Epidermal melanocyte (primary cell): ENCODE data around the gene GALNT1.

Source experiments
- DNase-seq: peaks from one replicate; pipeline ENCODE4 v3.0.0; 2011; ENCODE audit warnings: low spot score; ENCODE audit not compliant: insufficient read length

The GALNT1 gene

DNA sequence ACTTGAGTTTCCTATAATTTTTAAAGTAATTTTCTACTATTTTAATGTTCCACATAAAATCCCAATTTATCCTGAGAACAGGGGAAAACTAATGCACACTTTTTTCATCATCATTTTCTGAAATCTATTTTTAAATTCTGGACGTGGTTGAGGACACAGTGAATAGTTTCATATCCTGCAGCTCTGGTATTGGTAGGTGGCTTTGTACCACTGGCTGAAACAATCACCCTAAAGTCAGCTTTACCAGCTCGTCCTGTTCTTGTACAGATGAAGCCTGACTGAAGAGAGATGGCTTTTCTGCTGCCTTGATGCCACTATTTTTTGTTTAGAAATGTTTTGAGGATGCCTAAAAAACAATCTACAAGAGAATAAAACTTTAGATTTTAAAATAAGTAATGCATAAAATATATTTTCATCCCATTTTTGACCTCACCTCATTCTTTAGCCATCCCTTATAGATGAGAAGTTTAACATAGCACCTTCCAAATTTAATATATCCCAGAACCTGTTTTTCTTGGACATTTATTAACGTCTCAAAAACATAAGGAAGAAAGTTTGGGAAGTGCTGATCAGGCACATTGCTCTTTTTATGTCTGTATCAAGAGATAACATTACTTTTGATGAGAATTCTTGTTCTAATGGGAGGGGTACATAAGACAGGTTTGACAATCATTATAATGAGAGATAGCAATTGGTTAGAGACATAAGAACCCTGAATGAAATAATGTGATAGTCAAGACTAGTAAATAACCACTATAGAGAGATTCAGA, 80.9 kb downstream of the GALNT1 start:
- no peak for DNase-seq

DNA sequence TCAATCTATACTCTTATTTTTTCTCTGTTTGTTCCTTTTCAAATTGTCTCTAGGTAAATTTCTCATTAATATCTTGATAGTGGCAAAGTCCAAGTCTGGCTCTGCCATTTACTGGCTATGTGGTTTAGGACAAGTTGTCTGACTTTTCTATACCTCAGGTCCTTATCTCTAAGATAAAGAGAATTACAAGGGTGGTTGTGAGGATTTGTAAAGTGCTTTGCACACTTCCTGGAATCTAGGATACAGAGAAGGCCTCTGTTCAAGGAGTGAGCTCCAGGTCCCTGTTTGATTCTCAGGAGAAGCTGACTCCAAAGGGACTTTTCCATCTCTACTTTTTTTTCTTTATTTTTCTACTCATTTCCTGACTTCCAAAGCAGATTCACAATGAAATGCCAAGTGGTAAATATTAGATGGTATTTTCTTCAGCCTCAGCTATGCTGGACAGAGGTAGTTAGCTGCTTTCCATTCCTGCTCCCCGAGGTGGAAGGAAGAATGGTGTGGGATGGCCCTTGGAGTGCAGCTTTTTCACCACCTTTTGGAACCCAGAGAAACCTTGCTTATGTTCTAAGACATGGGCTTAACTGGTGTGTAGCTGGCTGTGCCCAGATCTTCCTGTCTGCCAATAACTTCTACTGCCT, 90.5 kb downstream of the GALNT1 start:
- no peak for DNase-seq

DNA sequence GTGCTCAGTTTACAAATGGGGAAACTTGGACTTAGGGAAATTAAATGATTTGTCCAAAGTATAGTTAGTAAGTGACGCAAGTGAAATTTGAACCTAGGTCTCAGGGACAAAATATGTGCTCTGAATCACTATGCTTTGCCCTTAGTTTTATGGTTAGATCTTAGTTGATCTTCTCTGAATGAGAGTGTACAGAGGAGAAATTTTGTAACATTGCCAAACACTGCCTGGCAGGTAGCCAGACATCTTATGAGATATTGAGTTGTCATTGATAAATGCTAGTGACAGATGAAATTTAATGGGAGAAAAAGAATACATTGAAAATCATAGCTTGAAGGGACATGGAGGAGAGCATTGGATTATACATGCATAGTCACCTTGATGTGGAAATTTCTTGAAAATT, 91.4 kb downstream of the GALNT1 start:
- DNase-seq: no peak

DNA sequence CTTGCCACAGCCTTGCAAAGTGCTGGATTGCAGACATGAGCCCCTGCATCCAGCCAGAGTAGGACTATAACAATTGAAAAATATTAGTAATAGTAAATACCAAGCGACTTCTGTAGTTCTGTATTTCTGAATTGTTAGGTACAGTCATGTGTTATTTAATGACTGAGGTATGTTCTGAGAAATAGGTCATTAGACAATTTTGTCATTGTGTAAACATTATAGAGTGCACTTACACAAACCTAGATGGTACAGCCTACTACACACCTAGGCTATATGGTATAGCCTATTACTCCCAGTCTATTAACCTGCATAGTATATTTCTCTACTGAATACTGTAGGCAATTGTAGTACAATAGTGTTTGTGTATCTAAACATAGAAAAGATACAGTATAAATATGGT, 92.1 kb downstream of the GALNT1 start:
- DNase-seq: no peak

DNA sequence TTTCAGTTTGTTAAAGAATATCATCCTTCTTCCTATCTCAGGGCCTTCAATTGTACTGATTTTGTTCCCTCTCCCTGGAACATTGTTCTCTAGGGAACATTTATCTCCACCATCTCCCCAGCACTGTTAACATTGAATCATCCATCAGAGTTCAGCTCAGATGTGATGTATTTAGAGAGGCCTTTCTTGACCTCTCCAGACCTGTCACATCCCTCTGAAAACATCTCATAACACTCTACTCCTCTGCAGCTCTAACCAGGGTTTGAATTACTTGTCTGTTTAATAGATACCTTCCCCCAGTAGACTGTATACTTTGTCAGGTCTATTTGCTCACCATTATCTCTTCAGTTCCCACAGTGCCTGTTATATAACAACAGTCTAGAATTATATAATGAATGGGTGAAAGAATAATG, 98.6 kb downstream of the GALNT1 start:
- no peak for DNase-seq

DNA sequence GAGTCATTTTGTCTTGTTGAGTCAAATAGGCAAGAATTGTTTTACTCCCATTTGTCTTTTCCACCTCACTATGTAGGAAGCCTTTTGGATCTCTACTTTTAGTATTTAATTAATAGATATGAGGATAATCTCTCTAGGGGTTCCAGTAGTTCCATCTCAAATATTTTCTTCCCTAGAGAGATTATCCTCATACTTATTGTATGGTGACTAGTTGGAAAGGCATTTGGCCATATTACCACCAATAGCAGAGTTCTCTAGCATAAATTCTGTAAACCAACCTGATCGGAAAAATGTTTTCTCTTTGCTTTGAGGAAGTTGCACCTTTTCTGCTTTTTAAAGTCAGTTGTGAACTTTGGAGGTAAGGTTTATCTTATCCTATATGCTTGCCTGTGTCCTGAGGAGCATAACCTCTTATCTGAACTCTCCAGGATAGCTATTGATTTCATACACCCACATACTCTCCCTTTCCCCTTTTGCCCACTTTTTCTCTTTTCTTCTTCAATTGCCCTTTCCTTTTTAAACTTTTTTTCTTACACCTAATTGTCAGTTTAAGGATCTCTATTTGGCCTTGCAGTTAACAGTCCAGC, 100.8 kb downstream of the GALNT1 start:
- no peak for DNase-seq

DNA sequence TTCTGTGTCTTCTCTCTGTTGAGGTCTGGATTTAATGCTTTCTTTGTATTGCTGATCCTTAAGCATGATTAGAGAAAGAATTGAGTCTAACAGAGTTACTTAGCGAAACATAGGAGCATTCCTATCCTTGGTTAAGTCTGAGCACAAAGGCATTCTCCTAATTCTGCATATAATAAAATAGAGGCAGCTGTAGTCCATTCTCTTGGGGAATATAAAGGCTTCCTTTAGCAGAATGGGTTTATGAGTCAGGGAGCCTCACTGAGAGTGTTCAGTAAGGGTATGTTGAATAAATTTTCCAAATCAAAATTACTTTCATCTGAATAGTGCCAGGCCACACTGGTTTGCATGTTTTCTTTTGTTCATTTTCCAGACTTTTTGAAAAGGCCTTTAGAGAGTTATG, 101.5 kb downstream of the GALNT1 start:
- peak; percentile 16 for DNase-seq

DNA sequence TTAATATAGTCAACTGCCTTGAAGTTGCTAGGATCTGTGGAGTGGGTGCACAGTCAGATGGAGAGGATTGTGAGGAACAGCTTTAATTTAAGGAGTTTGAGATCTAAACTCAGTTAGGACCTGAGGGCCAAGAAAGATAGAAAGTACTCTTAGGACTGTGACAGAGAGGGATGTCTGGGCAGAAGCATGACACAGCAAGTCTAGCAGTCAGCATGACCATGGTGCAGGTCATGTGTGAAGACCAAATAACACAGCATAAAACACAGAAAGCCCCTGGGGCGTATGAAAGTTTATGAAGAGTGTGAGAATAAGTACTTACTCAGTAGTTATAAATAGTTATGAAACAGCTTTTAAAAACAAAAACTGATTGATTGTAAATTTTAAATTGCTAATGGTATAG, 107.2 kb downstream of the GALNT1 start:
- peak; percentile 38 for DNase-seq

DNA sequence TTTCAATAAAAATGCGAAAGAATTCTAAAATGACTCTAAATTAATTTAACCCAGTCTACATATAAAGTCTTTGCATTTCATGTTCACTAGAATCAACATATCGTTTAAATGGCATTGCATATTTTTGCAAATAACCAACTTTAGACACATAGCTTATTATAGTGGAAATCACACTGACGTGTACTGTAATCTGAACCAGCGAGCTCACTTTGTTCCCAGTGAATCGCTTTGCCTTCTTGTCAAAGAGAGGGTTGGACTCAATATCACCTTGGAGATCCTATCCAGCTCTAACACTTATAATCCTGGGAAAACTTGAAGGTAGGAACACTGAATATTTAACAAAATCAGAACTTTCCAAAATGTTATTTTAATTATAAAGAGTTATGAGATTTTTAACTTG, 108.2 kb downstream of the GALNT1 start:
- no peak for DNase-seq

DNA sequence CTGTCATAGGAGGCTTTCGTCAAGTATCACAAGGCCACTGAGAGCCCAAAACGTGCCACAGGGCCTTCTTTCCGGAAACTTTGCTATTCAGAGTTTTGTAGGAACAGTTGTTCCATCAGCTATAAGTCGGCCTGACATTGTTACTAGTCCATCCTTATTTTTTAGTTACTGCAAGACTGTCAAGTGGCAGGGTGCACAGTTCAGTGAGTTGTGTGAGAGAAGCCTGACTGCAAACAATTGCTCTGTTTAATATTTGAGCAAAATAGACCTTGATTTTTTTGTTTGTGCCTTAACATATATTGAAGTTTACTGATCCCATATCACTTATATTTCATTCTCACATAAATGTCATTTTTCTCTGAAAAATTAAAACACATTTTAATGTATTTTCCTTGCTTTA, 110.1 kb downstream of the GALNT1 start:
- no peak for DNase-seq

DNA sequence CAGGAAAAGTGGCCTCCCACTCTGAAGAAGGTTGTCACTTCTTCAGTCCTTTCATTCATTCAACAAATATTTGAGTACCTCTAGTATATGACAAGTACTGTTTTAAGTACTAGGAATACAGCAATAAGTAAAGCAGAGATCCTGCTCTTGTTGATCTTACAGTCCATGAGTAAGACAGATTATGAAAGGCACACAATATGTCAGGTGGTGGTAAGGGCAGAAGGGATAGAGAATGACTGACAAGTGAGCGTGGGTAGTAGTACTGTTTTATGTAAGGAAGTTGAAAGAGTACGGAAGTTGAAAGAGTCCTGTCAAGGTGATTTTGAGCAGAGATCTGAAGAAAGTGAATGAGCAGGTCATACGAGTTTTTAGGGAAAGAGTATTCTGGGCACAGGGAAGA, 111.3 kb downstream of the GALNT1 start:
- no peak for DNase-seq

DNA sequence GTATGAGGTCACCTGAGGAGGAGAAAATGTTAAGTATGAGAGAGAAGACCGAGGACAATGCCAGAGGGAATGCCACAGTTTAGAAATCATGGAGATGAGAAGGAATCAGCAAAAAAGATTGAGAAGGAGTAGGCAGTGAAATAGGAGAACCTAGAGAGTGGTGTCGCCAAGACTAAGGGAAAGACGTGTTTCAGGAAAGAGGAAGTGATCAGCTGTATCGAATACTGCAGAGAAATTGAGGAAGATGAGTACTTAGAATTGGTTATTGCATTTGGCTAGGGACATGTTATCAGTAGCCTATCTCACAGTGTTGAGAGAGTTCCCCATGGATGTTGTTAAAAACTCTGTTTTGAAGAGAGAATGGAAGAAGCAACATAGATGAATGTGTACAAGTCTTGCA, 112.3 kb downstream of the GALNT1 start:
- DNase-seq: no peak

DNA sequence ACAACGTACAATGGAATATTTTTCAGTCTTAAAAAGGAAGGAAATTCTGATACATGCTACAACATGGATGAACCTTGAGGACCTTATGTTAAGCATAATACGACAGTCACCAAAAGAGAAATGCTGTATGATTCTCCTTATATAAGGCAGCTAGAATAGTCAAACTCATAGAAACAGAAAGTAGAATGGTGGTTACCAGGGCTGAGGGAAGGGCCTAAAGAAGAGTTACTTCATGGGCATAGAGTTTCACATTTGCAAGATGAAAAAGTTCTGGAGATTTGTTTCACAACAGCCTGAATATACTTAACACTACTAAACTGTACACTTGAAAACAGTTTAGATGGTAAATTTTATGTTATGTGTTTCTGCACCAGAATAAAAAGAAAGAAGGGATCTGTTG, 113.3 kb downstream of the GALNT1 start:
- DNase-seq: no peak

DNA sequence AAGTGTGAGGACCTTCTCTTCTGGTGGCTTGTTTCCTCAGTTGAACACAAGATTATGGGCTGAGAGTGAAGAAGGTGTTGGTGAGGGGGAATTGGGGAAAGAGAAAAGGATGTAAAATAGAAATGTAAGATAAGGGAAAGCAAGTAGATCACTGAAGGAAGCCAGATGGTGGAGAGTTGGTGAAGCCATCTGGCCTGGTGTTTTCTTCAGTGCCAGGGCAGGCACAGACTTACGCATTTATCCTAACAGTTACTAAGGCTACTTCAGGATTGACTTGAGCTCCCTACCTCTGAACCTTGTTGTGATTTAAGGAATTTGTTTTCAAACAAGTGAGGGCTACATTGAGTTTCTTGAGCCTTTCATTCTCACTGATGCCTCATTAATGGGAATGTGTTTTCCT, 113.8 kb downstream of the GALNT1 start:
- no peak for DNase-seq

DNA sequence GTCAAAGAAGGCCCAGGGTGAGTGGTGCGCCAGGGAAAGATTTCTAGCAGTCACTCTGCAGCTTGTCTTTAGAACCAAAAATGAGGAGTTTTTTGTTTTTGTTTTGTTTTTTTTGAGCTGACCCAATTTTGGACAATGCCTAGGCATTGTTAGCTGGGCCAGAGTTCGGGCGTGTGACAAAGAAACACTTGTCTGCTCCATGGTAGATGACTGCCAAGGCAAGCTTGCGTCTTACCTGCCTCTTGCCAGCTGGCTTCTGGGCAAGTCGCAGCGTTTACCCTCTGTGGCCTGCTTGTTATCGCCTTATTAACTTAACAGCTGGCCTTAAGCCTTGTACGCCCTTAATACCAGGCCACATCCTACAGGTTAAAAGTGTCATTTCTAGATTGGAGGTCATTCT, 114.3 kb downstream of the GALNT1 start:
- no peak for DNase-seq

DNA sequence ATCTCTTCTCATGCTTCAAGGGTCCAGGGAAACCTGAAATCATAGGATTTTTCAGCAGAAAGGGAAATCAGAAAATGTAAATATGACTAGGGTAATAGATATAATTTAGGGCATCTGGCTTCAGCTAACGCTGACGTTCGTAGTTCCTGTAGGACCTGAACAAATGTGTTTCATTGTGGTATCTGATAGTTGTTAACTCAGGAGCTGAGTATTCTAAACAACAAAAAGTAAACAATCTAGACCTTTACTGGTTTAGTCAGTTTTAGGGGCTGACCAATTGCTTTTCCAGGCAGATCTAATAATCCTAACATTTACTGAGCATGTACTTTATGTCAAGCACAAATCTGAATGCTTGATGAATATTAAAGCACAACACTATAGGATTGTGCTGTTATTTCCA, 114.8 kb downstream of the GALNT1 start:
- DNase-seq: no peak

DNA sequence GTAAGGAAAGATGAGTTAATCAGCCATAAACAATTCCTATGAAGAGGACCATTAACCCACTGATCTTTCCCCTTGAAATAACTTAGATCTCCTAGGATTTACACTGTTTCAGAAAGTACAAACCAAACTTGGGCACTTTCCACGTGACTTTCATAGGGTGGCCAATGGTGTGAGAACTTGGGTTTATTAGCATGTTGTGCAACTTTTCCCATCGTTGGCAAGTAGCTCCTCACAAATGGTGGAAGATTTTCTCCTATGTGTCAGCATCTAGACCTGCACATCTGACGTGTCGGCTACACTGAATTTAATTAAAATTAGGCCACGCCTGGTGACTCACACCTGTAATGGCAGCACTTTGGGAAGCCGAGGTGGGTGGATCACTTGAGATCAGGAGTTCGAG, 116.3 kb downstream of the GALNT1 start:
- no peak for DNase-seq

DNA sequence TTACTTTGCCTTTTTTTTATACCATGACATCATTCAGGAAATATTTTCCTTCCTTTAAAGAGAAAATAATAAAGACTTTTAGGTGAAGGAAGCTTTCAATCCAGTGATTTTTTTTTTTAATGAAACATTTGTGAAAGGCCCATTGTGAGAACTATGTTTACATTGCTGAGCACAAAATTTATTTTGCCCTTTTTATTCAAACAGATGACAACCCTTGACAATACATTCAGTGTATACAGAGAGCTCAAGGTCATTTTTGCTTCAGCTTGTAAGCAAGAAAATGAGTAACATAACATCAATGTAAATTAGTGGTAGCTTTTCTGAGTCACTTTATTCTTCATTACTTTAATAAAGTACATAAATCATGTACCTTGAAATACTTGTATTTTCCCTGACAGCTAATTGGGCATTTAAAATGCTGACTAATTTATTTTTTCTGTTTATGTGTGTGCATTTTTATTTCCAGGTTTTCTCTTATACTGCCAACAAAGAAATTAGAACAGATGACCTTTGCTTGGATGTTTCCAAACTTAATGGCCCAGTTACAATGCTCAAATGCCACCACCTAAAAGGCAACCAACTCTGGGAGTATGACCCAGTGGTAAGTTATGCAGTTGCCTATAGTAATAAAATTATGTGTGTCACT, 121.6 kb downstream of the GALNT1 start:
- no peak for DNase-seq

DNA sequence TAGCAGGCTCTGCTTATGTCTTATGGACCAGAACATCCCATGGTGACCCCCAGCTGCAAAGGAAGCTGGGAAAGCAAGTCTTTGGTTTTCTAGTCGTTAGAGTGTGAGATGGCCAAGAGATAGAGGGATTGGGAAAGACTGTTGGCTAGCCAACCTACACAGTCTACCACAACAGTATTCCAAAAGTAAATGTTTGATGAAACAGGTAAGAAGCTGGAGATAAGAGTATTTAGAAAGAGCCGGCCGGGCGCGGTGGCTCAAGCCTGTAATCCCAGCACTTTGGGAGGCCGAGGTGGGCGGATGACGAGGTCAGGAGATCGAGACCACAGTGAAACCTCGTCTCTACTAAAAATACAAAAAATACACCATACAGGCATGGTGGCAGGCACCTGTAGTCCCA, 124.4 kb downstream of the GALNT1 start:
- DNase-seq: no peak

DNA sequence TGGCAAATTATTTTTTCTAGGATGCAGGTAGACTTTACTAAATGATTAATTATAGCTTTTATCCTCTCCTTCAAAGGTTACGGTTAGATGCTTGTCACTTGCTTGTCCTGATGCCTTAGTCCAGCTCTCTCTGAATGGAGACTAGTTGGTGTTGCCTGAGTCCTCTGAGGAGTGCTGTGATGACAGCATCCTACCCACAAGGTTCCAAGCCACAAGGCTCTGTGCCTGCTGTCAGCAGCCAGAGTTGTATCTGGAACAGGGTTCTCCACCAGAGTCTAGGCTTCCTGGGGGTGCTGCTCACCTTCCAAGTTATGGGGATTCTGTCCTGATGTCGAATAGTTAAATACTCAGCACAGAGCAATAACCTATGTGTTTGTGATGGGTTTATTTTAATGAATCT, 125.7 kb downstream of the GALNT1 start:
- no peak for DNase-seq

DNA sequence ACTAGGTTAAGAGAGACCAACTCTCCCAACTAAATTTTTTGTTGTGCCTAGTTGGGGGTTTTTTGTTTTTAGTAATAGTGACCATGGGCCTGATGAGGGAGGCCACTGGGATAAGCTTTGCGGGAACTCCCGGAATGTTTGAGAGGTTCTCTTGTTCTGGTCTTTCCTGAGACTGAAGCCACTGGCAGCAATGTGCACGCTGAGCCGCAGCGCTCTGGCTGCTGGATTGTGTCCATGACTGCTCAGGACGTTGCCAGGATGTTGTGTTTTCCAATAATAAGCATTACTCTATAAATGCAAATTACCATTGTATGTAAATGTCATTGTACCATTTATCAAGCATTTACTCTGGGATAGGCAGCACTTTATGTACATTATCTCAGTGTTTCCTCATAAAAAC, 126.1 kb downstream of the GALNT1 start:
- DNase-seq: no peak

DNA sequence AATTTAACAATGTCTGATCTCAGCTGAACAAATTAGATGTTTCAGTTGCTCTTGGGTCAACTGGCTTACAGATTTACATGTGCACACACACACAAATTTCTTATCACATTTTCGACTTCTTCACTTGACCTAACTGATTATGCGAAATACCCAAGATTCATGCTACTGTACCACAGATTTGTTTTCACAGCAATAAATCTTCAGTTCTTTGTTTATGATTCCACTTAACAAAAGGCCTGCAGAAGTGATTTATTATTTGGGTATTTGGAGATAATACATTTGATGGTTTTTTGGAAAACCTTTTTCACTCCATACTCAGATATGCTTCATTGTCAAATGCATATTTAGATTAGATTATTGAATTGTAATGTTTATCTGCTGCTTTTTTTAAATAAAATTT, 129.0 kb downstream of the GALNT1 start:
- DNase-seq: no peak
